ENCODE results near the gene ARHGAP24. TPM values are rescaled to one million over a fixed set of nuclear protein-coding genes. Genes with fewer than 3 reads are reported as not detected.
A peak's percentile ranks its signal among the peaks of the same experiment; 100 is the strongest.

Gene ARHGAP24
- polyA plus RNA-seq, 3 donors = 12.5 to 32.0 (median 18.8) TPM

DNA sequence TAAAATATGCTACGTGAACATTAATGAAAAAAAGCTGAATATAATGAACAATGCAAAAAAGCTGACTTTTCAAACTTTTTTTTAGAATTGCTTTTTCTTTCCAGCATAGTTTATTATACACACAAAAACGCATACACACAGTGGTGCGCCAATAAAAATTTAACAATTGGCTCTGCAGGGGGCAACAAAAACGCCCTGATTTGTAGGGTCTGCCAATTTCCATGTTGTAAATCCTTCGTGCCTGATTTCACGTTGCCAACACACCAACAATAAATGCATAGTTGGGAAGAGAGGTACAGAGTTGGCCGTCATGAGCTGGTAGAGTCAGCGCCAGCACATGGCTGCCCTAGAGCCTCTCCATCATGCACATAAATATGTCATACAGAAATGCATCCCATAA, 551.8 kb downstream of the ARHGAP24 start:
- Mint-ChIP-seq H3K27me3 (ENCODE audit: low read depth in 3 of 3) (peaks cover 0 to 1% (median 0%) of the 10 kb centered on the region in 3 donors), H3K27ac (no peak overlapping the region), H3K4me1 (peaks cover 26% of the 10 kb centered on the region), H3K4me3 (no peak overlapping the region), H3K9me3 (peaks cover 0 to 5% (median 0%) of the 10 kb centered on the region in 7 donors), H3K36me3 (no peaks in the 10 kb centered on the region)
- Histone ChIP-seq H3K79me2 (ENCODE audit: insufficient read depth, low read length) (no peaks in the 10 kb centered on the region), H4K20me1 (ENCODE audit: insufficient read depth, low read length) (no peaks in the 10 kb centered on the region), H3K9ac (ENCODE audit: insufficient read depth, low read length, poor library complexity, severe bottlenecking) (no peak overlapping the region), H3K4me2 (replicated peaks; ENCODE audit: extremely low read depth, low read length, poor library complexity, severe bottlenecking) (no peak overlapping the region), H3K9me3 (replicated peaks in 1 of 2; ENCODE audit: control insufficient read depth in 1 of 2, insufficient read depth in 1 of 2, low read length in 2 of 2) (peaks cover 0 to 3% of the 10 kb centered on the region in 2 donors), H3K27ac (ENCODE audit: low read depth in 1 of 2, low read length in 2 of 2) (no peak overlapping the region), H2AFZ (ENCODE audit: insufficient read depth, low read depth, low read length, poor library complexity, severe bottlenecking) (no peak overlapping the region), H3K4me1 (ENCODE audit: control insufficient read depth in 1 of 2, insufficient read depth in 2 of 2, low read length in 2 of 2) (peaks cover 10 to 12% of the 10 kb centered on the region in 2 donors), H3K27me3 (ENCODE audit: control insufficient read depth in 2 of 2, insufficient read depth in 2 of 2, low read length in 2 of 2) (no peaks in the 10 kb centered on the region), H3K36me3 (replicated peaks in 1 of 2; ENCODE audit: control insufficient read depth in 1 of 2, insufficient read depth in 2 of 2, low read length in 2 of 2) (no peaks in the 10 kb centered on the region), H3K4me3 (replicated peaks in 1 of 3; ENCODE audit: low read depth in 2 of 3, low read length in 3 of 3) (no peak overlapping the region)
- DNase-seq = no peak
- TF ChIP-seq, protein P1, sequence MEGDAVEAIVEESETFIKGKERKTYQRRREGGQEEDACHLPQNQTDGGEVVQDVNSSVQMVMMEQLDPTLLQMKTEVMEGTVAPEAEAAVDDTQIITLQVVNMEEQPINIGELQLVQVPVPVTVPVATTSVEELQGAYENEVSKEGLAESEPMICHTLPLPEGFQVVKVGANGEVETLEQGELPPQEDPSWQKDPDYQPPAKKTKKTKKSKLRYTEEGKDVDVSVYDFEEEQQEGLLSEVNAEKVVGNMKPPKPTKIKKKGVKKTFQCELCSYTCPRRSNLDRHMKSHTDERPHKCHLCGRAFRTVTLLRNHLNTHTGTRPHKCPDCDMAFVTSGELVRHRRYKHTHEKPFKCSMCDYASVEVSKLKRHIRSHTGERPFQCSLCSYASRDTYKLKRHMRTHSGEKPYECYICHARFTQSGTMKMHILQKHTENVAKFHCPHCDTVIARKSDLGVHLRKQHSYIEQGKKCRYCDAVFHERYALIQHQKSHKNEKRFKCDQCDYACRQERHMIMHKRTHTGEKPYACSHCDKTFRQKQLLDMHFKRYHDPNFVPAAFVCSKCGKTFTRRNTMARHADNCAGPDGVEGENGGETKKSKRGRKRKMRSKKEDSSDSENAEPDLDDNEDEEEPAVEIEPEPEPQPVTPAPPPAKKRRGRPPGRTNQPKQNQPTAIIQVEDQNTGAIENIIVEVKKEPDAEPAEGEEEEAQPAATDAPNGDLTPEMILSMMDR (IDR thresholded peaks at IDR 0.05) = no peak
- intact Hi-C loops (cut with micrococcal nuclease) = no loop called here
- 100% methylated on average over 2 of the region's 8 CpGs for WGBS (ENCODE audit: insufficient coverage)

DNA sequence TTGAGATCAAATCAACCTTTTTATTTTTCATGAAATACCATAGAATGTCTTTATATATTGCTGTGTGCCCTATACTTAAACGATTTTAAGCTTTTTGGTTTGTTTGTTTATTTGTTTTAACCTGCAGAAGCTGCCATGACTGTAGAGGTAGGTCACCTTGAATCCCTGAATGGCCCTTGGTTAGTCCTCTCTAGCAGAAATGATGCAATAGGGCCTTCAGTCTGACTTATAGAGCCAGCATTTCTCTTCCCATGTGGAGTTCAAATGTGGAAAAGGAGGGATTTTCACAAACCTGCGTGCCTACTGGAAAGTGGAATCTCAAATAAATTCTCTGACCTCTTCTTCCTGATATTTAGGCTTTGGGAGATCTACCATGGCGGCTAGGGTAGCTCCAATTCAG, 557.0 kb downstream of the ARHGAP24 start:
- Mint-ChIP-seq H3K27me3 (ENCODE audit: low read depth in 3 of 3) (peaks cover 0 to 1% (median 0%) of the 10 kb centered on the region in 3 donors), H3K9me3 (no peaks in the 10 kb centered on the region), H3K36me3 (no peaks in the 10 kb centered on the region), H3K27ac (peak overlapping the region in 1 of 7 donors; percentile 50), H3K4me1 (peaks cover 53% of the 10 kb centered on the region), H3K4me3 (no peak overlapping the region)
- Histone ChIP-seq H2AFZ (ENCODE audit: insufficient read depth, low read depth, low read length, poor library complexity, severe bottlenecking) (no peak overlapping the region), H3K27me3 (ENCODE audit: control insufficient read depth in 2 of 2, insufficient read depth in 2 of 2, low read length in 2 of 2) (no peaks in the 10 kb centered on the region), H3K36me3 (replicated peaks in 1 of 2; ENCODE audit: control insufficient read depth in 1 of 2, insufficient read depth in 2 of 2, low read length in 2 of 2) (no peaks in the 10 kb centered on the region), H3K9ac (ENCODE audit: insufficient read depth, low read length, poor library complexity, severe bottlenecking) (no peak overlapping the region), H3K4me2 (replicated peaks; ENCODE audit: extremely low read depth, low read length, poor library complexity, severe bottlenecking) (no peak overlapping the region), H4K20me1 (ENCODE audit: insufficient read depth, low read length) (no peaks in the 10 kb centered on the region), H3K9me3 (replicated peaks in 1 of 2; ENCODE audit: control insufficient read depth in 1 of 2, insufficient read depth in 1 of 2, low read length in 2 of 2) (no peaks in the 10 kb centered on the region), H3K79me2 (ENCODE audit: insufficient read depth, low read length) (no peaks in the 10 kb centered on the region), H3K4me1 (ENCODE audit: control insufficient read depth in 1 of 2, insufficient read depth in 2 of 2, low read length in 2 of 2) (peaks cover 21 to 23% of the 10 kb centered on the region in 2 donors), H3K27ac (ENCODE audit: low read depth in 1 of 2, low read length in 2 of 2) (no peak overlapping the region), H3K4me3 (replicated peaks in 1 of 3; ENCODE audit: low read depth in 2 of 3, low read length in 3 of 3) (no peak overlapping the region)
- DNase-seq = no peak
- WGBS (ENCODE audit: insufficient coverage) = no CpG with 5 or more reads among the region's 3 CpGs
- TF ChIP-seq, protein P1 (IDR thresholded peaks at IDR 0.05) = no peak
- intact Hi-C loops (cut with micrococcal nuclease) = no loop called here

All from CD14-positive monocyte (primary cell).